HepG2 (cell line): Measurements from ENCODE around the gene EIF4E1B. TPM values are rescaled to one million over a fixed set of nuclear protein-coding genes. Genes with fewer than 3 reads are reported as not detected.

ENCODE experiments used
- GPN1 ChIP-seq: sonication (generic); formaldehyde crosslinking; IDR thresholded peaks from 2 replicates; pipeline ENCODE4 v1.5.1; 2020; ENCODE audit warnings: missing genetic modification reagents, borderline replicate concordance
- NR3C1 ChIP-seq: sonication (generic); formaldehyde crosslinking; IDR thresholded peaks from 2 replicates; pipeline ENCODE4 v1.4.0; 2020; ENCODE audit warnings: missing genetic modification reagents
- PLRG1 ChIP-seq: fragments of 450-650 bp; conservative IDR thresholded peaks from 2 replicates; pipeline ENCODE4 v1.6.1; 2016
- SALL2 ChIP-seq: sonication (generic); formaldehyde crosslinking; IDR thresholded peaks from 2 replicates; pipeline ENCODE4 v1.8.1; 2023; ENCODE audit warnings: mild to moderate bottlenecking, missing genetic modification reagents, inconsistent platforms
- SATB2 ChIP-seq: sonication (generic); formaldehyde crosslinking; IDR thresholded peaks from 2 replicates; pipeline ENCODE4 v1.5.0; 2020; ENCODE audit warnings: missing genetic modification reagents
- SNRNP70 ChIP-seq: fragments of 200-400 bp; formaldehyde crosslinking; IDR thresholded peaks from 2 replicates; pipeline ENCODE4 v1.6.1; 2017; ENCODE audit warnings: mild to moderate bottlenecking, low read depth, low read length, moderate library complexity
- ZFYVE20 ChIP-seq: sonication (generic); formaldehyde crosslinking; IDR thresholded peaks from 2 replicates; pipeline ENCODE4 v1.8.0; 2023; ENCODE audit warnings: low read depth, mild to moderate bottlenecking, moderate library complexity, missing genetic modification reagents, borderline replicate concordance
- ZNF331 ChIP-seq: sonication (generic); formaldehyde crosslinking; IDR thresholded peaks from 2 replicates; pipeline ENCODE4 v1.4.0; 2020; ENCODE audit warnings: missing genetic modification reagents
- ZNF563 ChIP-seq: sonication (generic); formaldehyde crosslinking; IDR thresholded peaks from 2 replicates; pipeline ENCODE4 v1.8.0; 2022; ENCODE audit warnings: mild to moderate bottlenecking, moderate library complexity, missing genetic modification reagents
- ZNF747 ChIP-seq: sonication (generic); formaldehyde crosslinking; IDR thresholded peaks from 2 replicates; pipeline ENCODE4 v1.8.1; 2023; ENCODE audit warnings: missing genetic modification reagents, mild to moderate bottlenecking, borderline replicate concordance
- ZNF768 ChIP-seq: sonication (generic); formaldehyde crosslinking; IDR thresholded peaks from 2 replicates; pipeline ENCODE4 v1.4.0; 2020; ENCODE audit warnings: missing genetic modification reagents
- ZNF780A ChIP-seq: sonication (generic); formaldehyde crosslinking; IDR thresholded peaks from 2 replicates; pipeline ENCODE4 v1.8.0; 2022; ENCODE audit warnings: mild to moderate bottlenecking, missing genetic modification reagents, moderate library complexity
- polyA plus RNA-seq, 8 experiments: library from polyadenylated mRNA; depleted of rRNA in 3 of 8; stranded (reverse) in 7 of 8; unstranded in 1 of 8; fragments of >200 nt; fragmentation: Illumina TruSeq in 4 of 8; extraction: Trizol in 4 of 8; gene quantifications; 2 replicates each; pipeline versions ENCODE4 v1.2.1 to v1.2.3, GENCODE V29; 2011 to 2016; ENCODE audit warnings: low read depth in 4 of 8, missing spikeins in 1 of 8, mixed read lengths in 1 of 8; ENCODE audit not compliant: insufficient read depth in 1 of 8
- total RNA-seq, 5 experiments: library from RNA; depleted of rRNA; stranded (reverse); fragments of >200 nt; fragmentation: Illumina TruSeq; extraction: Trizol; gene quantifications; 2 replicates each; pipeline ENCODE4 v1.2.3, GENCODE V29; 2016; ENCODE audit warnings: low read depth in 1 of 5
- TF ChIP-seq, protein P1 (sequence below): sonication (generic); formaldehyde crosslinking; conservative IDR thresholded peaks from 2 replicates; pipeline ENCODE4 v1.8.0; 2022; ENCODE audit warnings: mild to moderate bottlenecking, moderate library complexity, missing genetic modification reagents
- TF ChIP-seq, protein P2 (sequence below): sonication (generic); formaldehyde crosslinking; IDR thresholded peaks from 2 replicates; pipeline ENCODE4 v1.5.0; 2020; ENCODE audit warnings: missing genetic modification reagents
- TF ChIP-seq, protein P3 (sequence below): IDR thresholded peaks from 2 replicates; pipeline ENCODE4 v1.6.1; 2012; ENCODE audit warnings: inconsistent platforms
- TF ChIP-seq, protein P4 (sequence below): sonication (generic); formaldehyde crosslinking; IDR thresholded peaks from 2 replicates; pipeline ENCODE4 v1.8.0; 2022; ENCODE audit warnings: low read depth, missing genetic modification reagents
- TF ChIP-seq, protein P5 (sequence below): sonication (generic); formaldehyde crosslinking; IDR thresholded peaks from 2 replicates; pipeline ENCODE4 v1.8.1; 2023; ENCODE audit warnings: missing genetic modification reagents, mild to moderate bottlenecking, borderline replicate concordance
- TF ChIP-seq, protein P6 (sequence below): sonication (generic); formaldehyde crosslinking; IDR thresholded peaks from 2 replicates; pipeline ENCODE4 v1.4.0; 2020; ENCODE audit warnings: missing genetic modification reagents
- TF ChIP-seq, protein P7 (sequence below): sonication (generic); formaldehyde crosslinking; IDR thresholded peaks from 2 replicates; pipeline ENCODE4 v1.5.0; 2020; ENCODE audit warnings: mild to moderate bottlenecking, low read depth, missing genetic modification reagents, borderline replicate concordance

The EIF4E1B gene
- total and polyA plus RNA-seq, 2 of the 13 experiments (the other 11 are each of a cell fraction or from before 2014, with no cell fraction given): not detected

DNA sequence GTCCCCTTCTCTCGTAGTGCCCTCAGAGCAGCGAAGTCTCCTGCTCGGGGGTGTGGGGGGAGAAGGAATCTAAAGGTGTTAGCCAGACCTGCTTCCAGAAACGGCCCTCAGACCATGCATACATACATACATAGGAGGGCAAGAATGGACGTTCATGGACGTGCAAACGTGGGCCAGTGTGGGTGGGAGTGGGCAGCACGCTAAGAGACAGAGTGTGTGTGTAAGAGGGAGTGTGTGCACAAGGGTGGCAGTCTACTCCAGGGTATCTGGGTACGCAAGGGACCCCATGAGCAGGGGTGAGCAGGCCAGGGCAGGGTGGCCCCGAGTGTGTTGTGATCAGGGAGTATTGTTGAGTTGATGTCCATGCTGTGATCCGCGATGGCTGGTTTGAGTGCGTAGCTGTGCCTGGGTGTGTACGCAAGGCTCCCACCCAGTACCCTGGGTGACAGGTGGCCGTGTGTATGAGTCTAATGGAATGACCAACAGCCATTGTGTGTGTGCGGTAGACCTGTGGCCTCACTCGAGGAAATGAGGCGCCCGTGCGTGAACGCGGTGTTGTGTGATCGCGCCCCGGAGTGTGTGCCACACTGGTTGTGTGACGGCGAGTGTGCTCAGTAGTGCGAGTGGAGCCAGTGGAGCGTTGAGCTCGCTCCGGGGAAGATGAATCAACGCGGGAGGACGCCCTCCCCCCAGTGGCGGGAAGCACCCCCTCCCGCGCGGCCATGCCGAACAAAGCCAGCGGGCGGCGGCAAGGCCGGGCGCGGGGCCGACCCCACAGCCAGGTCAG lies 21.3 kb upstream of the EIF4E1B start (continued):
- TF ChIP-seq, protein P1, sequence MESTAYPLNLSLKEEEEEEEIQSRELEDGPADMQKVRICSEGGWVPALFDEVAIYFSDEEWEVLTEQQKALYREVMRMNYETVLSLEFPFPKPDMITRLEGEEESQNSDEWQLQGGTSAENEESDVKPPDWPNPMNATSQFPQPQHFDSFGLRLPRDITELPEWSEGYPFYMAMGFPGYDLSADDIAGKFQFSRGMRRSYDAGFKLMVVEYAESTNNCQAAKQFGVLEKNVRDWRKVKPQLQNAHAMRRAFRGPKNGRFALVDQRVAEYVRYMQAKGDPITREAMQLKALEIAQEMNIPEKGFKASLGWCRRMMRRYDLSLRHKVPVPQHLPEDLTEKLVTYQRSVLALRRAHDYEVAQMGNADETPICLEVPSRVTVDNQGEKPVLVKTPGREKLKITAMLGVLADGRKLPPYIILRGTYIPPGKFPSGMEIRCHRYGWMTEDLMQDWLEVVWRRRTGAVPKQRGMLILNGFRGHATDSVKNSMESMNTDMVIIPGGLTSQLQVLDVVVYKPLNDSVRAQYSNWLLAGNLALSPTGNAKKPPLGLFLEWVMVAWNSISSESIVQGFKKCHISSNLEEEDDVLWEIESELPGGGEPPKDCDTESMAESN (CRISPR knock-in tag): 0 out of 2 replicates have a peak, but pooled peaks have one; percentile 47
- no peak for TF ChIP-seq PLRG1
- no peak for TF ChIP-seq NR3C1
- no peak for TF ChIP-seq ZNF747
- TF ChIP-seq, protein P2, sequence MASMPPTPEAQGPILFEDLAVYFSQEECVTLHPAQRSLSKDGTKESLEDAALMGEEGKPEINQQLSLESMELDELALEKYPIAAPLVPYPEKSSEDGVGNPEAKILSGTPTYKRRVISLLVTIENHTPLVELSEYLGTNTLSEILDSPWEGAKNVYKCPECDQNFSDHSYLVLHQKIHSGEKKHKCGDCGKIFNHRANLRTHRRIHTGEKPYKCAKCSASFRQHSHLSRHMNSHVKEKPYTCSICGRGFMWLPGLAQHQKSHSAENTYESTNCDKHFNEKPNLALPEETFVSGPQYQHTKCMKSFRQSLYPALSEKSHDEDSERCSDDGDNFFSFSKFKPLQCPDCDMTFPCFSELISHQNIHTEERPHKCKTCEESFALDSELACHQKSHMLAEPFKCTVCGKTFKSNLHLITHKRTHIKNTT (CRISPR knock-in tag): no peak
- no peak for TF ChIP-seq ZNF331 (CRISPR knock-in tag)
- no peak for TF ChIP-seq SALL2 (CRISPR knock-in tag)
- TF ChIP-seq, protein P3, sequence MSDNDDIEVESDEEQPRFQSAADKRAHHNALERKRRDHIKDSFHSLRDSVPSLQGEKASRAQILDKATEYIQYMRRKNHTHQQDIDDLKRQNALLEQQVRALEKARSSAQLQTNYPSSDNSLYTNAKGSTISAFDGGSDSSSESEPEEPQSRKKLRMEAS: no peak
- TF ChIP-seq ZNF780A (CRISPR knock-in tag): no peak
- TF ChIP-seq, protein P4, sequence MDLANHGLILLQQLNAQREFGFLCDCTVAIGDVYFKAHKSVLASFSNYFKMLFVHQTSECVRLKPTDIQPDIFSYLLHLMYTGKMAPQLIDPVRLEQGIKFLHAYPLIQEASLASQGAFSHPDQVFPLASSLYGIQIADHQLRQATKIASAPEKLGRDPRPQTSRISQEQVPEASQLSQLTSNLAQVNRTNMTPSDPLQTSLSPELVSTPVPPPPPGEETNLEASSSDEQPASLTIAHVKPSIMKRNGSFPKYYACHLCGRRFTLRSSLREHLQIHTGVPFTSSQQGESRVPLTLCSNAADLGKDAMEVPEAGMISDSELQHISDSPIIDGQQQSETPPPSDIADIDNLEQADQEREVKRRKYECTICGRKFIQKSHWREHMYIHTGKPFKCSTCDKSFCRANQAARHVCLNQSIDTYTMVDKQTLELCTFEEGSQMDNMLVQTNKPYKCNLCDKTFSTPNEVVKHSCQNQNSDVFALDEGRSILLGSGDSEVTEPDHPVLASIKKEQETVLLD: no peak
- TF ChIP-seq ZNF768 (CRISPR knock-in tag): no peak
- TF ChIP-seq, protein P5, sequence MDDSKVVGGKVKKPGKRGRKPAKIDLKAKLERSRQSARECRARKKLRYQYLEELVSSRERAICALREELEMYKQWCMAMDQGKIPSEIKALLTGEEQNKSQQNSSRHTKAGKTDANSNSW: no peak
- TF ChIP-seq, protein P6, sequence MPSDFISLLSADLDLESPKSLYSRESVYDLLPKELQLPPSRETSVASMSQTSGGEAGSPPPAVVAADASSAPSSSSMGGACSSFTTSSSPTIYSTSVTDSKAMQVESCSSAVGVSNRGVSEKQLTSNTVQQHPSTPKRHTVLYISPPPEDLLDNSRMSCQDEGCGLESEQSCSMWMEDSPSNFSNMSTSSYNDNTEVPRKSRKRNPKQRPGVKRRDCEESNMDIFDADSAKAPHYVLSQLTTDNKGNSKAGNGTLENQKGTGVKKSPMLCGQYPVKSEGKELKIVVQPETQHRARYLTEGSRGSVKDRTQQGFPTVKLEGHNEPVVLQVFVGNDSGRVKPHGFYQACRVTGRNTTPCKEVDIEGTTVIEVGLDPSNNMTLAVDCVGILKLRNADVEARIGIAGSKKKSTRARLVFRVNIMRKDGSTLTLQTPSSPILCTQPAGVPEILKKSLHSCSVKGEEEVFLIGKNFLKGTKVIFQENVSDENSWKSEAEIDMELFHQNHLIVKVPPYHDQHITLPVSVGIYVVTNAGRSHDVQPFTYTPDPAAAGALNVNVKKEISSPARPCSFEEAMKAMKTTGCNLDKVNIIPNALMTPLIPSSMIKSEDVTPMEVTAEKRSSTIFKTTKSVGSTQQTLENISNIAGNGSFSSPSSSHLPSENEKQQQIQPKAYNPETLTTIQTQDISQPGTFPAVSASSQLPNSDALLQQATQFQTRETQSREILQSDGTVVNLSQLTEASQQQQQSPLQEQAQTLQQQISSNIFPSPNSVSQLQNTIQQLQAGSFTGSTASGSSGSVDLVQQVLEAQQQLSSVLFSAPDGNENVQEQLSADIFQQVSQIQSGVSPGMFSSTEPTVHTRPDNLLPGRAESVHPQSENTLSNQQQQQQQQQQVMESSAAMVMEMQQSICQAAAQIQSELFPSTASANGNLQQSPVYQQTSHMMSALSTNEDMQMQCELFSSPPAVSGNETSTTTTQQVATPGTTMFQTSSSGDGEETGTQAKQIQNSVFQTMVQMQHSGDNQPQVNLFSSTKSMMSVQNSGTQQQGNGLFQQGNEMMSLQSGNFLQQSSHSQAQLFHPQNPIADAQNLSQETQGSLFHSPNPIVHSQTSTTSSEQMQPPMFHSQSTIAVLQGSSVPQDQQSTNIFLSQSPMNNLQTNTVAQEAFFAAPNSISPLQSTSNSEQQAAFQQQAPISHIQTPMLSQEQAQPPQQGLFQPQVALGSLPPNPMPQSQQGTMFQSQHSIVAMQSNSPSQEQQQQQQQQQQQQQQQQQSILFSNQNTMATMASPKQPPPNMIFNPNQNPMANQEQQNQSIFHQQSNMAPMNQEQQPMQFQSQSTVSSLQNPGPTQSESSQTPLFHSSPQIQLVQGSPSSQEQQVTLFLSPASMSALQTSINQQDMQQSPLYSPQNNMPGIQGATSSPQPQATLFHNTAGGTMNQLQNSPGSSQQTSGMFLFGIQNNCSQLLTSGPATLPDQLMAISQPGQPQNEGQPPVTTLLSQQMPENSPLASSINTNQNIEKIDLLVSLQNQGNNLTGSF (CRISPR knock-in tag): no peak
- TF ChIP-seq SATB2 (CRISPR knock-in tag): no peak
- TF ChIP-seq ZNF563 (CRISPR knock-in tag): peak; percentile 2; the same call in 1 of the 2 replicates
- no peak for TF ChIP-seq SNRNP70
- no peak for TF ChIP-seq GPN1 (CRISPR knock-in tag)
- TF ChIP-seq, protein P7, sequence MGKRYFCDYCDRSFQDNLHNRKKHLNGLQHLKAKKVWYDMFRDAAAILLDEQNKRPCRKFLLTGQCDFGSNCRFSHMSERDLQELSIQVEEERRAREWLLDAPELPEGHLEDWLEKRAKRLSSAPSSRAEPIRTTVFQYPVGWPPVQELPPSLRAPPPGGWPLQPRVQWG: no peak
- TF ChIP-seq ZFYVE20 (CRISPR knock-in tag): 0 out of 2 replicates have a peak, but pooled peaks have one; percentile 32
